Gastroesophageal sphincter (tissue), 3 donors: ENCODE data around the gene COA7.
A peak's percentile ranks its signal among the peaks of the same experiment; 100 is the strongest.

Experiments
- EP300 ChIP-seq: sonication (generic); formaldehyde crosslinking; IDR thresholded peaks from one replicate; pipeline ENCODE4 v1.6.1; 2017; ENCODE audit warnings: antibody characterized with exemption, mild to moderate bottlenecking
- POLR2A ChIP-seq, 2 donors: fragments of 450-650 bp; IDR thresholded peaks; one replicate each; pipeline ENCODE4 v1.6.1; 2017; ENCODE audit warnings: antibody characterized with exemption in 2 of 2, mild to moderate bottlenecking in 2 of 2, moderate library complexity in 1 of 2
- POLR2AphosphoS5 ChIP-seq: sonication (generic); formaldehyde crosslinking; IDR thresholded peaks from one replicate; pipeline ENCODE4 v1.6.1; 2017; ENCODE audit warnings: antibody characterized with exemption
- TF ChIP-seq, protein P1 (sequence below), 4 experiments: fragments of 200-600 bp in 2 of 4; fragments of 450-650 bp in 2 of 4; sonication (generic) in 1 of 4; IDR thresholded peaks; one replicate each; pipeline ENCODE4 v1.5.1; 2017 to 2019; ENCODE audit warnings: antibody characterized with exemption in 4 of 4, mild to moderate bottlenecking in 2 of 4, moderate library complexity in 2 of 4

DNA sequence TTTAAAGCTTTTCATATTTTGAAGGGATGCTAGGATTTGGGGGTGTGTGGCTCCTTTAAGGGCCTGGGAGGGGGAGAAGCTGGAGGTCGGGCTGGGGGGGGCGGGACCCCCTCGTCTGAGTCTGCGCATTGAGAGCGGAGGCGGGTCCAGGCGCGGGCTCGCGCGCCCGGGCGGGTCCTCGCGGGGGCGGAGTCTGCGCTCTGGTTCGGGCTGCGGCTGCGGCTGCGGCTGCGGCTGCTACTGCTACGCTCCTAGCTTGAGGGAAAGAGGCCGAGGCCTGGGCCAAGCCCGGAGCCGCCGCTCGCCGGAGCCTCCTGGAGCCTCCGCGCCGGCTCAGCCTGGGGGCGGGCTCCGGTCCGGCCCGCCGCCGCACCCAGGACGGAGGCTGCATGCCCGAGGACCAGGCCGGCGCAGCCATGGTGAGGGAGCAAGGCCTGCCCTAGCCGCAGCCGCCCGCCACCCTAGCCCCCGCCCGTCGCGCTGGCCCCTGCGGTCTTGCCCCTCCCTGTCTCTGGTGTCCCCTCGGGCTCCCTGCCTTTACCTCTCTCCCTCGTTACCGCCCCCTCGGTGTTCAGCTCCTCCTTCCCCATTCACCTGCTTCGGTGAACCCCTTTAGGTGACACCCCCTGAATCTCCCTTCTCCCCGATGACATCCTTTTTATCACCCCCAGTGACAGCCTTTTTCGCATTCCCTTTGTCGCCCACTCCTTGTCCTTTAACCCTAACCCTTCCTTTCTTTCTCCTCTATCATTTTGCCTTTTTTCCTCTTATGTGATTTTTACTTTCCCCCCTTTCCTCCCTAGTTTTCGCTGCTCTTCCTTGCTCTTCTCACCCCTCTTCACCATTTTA is 28.3 kb upstream of the COA7 start, which contains the start of gene ZYG11B:
- TF ChIP-seq, protein P1, sequence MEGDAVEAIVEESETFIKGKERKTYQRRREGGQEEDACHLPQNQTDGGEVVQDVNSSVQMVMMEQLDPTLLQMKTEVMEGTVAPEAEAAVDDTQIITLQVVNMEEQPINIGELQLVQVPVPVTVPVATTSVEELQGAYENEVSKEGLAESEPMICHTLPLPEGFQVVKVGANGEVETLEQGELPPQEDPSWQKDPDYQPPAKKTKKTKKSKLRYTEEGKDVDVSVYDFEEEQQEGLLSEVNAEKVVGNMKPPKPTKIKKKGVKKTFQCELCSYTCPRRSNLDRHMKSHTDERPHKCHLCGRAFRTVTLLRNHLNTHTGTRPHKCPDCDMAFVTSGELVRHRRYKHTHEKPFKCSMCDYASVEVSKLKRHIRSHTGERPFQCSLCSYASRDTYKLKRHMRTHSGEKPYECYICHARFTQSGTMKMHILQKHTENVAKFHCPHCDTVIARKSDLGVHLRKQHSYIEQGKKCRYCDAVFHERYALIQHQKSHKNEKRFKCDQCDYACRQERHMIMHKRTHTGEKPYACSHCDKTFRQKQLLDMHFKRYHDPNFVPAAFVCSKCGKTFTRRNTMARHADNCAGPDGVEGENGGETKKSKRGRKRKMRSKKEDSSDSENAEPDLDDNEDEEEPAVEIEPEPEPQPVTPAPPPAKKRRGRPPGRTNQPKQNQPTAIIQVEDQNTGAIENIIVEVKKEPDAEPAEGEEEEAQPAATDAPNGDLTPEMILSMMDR (IDR thresholded peaks at IDR 0.05) = peak in 1 of 4 experiments; percentile 9
- TF ChIP-seq POLR2AphosphoS5 (peak; percentile 56), POLR2A (IDR thresholded peaks at IDR 0.05) (peak; percentile 77 to 78), EP300 (no peak)
